A549 (cell line): ENCODE results near the gene CSTF1. TPM values are rescaled to one million over a fixed set of nuclear protein-coding genes. Genes with fewer than 3 reads are reported as not detected.

ENCODE experiments used
- ATAC-seq, 2 experiments: fragments of 200-7000 bp in 1 of 2; fragments of >200 bp in 1 of 2; cut with Nextera tagmentation in 1 of 2; cut with Tn5 transposase in 1 of 2; 3 replicates each; pipeline versions ENCODE4 v1.8.0 to v1.9.1; 2018 to 2020; ENCODE audit warnings: mild to moderate bottlenecking in 1 of 2, moderate library complexity in 1 of 2
- CTCF ChIA-PET: fragments of 300-600 bp; sonication (Branson Sonifier 250); formaldehyde crosslinking; extraction: SDS; loops from one replicate; lab custom pipeline; 2021; ENCODE audit warnings: antibody characterized with exemption, inconsistent platforms; lab: Yijun Ruan, JAX
- POLR2A ChIA-PET: fragments of 350-600 bp; formaldehyde crosslinking; extraction: SDS; loops from one replicate; lab custom pipeline; 2021; ENCODE audit warnings: antibody characterized with exemption, inconsistent platforms; lab: Yijun Ruan, JAX
- DNase-seq, 2 experiments: peaks; one replicate each; pipeline versions ENCODE4 v3.0.0 to v3.0.0-alpha.2; 2011 to 2016; ENCODE audit warnings: low read depth in 1 of 2, low spot score in 1 of 2
- FAIRE-seq: peaks from 2 replicates; lab custom pipeline; 2011; peaks lifted over from hg19 to GRCh38; lab: Jason Lieb, UNC
- H3K27ac ChIP-seq, 2 experiments: fragments of >200 bp; sonication (Bioruptor Twin); formaldehyde crosslinking; 3 replicates each; pipeline ENCODE4 v1.5.1; 2016 to 2017
- H3K4me1 ChIP-seq: fragments of >200 bp; sonication (Bioruptor Twin); formaldehyde crosslinking; 3 replicates; pipeline ENCODE4 v1.6.1; 2016
- H3K4me2 ChIP-seq: fragments of >200 bp; sonication (Bioruptor Twin); formaldehyde crosslinking; 3 replicates; pipeline ENCODE4 v1.6.1; 2016
- H3K4me3 ChIP-seq: fragments of >200 bp; sonication (Bioruptor Twin); formaldehyde crosslinking; 3 replicates; pipeline ENCODE4 v1.5.1; 2016
- H3K9me3 ChIP-seq: fragments of >200 bp; sonication (Bioruptor Twin); formaldehyde crosslinking; 3 replicates; pipeline ENCODE4 v1.6.1; 2016
- CBX8 ChIP-seq: fragments of 200-600 bp; sonication (generic); IDR thresholded peaks from 2 replicates; pipeline ENCODE4 v1.6.1; 2016
- CEBPB ChIP-seq, 2 experiments: fragments of >200 bp in 1 of 2; sonication (Bioruptor Twin) in 1 of 2; formaldehyde crosslinking in 1 of 2; IDR thresholded peaks; 2 replicates each; pipeline ENCODE4 v1.6.1; 2012 to 2016
- CHD2 ChIP-seq: fragments of 150-350 bp; IDR thresholded peaks from 2 replicates; pipeline ENCODE4 v1.6.1; 2014; ENCODE audit warnings: low read length; ENCODE audit not compliant: partially characterized antibody
- EHMT2 ChIP-seq: fragments of 200-600 bp; sonication (generic); IDR thresholded peaks from 2 replicates; pipeline ENCODE4 v1.6.1; 2016; ENCODE audit warnings: antibody characterized with exemption, low read depth, mild to moderate bottlenecking, moderate library complexity
- FOSB ChIP-seq: fragments of 250-450 bp; sonication (Bioruptor Pico); IDR thresholded peaks from 2 replicates; pipeline ENCODE4 v1.5.0; 2020; ENCODE audit warnings: mild to moderate bottlenecking, moderate library complexity
- FOSL2 ChIP-seq, 2 experiments: fragments of 450-650 bp in 1 of 2; fragments of >200 bp in 1 of 2; sonication (Bioruptor Twin) in 1 of 2; formaldehyde crosslinking; IDR thresholded peaks; 2 replicates each; pipeline versions ENCODE4 v1.5.0 to v1.6.1; 2016 to 2020; ENCODE audit warnings: mild to moderate bottlenecking in 1 of 2, moderate library complexity in 1 of 2
- FOXS1 ChIP-seq: fragments of 250-450 bp; sonication (Bioruptor Pico); IDR thresholded peaks from 2 replicates; pipeline ENCODE4 v1.5.0; 2020; ENCODE audit warnings: mild to moderate bottlenecking, moderate library complexity
- GATA3 ChIP-seq: IDR thresholded peaks from 2 replicates; pipeline ENCODE4 v1.6.1; 2012; ENCODE audit warnings: borderline replicate concordance
- HOXA7 ChIP-seq: fragments of 250-450 bp; sonication (Bioruptor Pico); IDR thresholded peaks from 2 replicates; pipeline ENCODE4 v1.5.0; 2020; ENCODE audit warnings: mild to moderate bottlenecking, moderate library complexity
- HOXB5 ChIP-seq: fragments of 250-450 bp; sonication (Bioruptor Pico); IDR thresholded peaks from 2 replicates; pipeline ENCODE4 v1.5.0; 2020; ENCODE audit warnings: mild to moderate bottlenecking, moderate library complexity
- JUN ChIP-seq, 2 experiments: fragments of >200 bp; sonication (Bioruptor Twin); formaldehyde crosslinking; IDR thresholded peaks; 2 replicates in 1 of 2; 3 replicates in 1 of 2; pipeline ENCODE4 v1.6.1; 2016 to 2017
- JUNB ChIP-seq: fragments of >200 bp; sonication (Bioruptor Twin); formaldehyde crosslinking; IDR thresholded peaks from 2 replicates; pipeline ENCODE4 v1.6.1; 2016
- MAFK ChIP-seq: fragments of 450-650 bp; IDR thresholded peaks from 2 replicates; pipeline ENCODE4 v1.6.1; 2014; ENCODE audit not compliant: partially characterized antibody
- MAZ ChIP-seq: fragments of 150-350 bp; IDR thresholded peaks from 2 replicates; pipeline ENCODE4 v1.6.1; 2014; ENCODE audit warnings: antibody characterized with exemption, low read depth, low read length, borderline replicate concordance
- POLR2AphosphoS2 ChIP-seq: conservative IDR thresholded peaks from 2 replicates; pipeline ENCODE4 v1.6.1; 2012; ENCODE audit warnings: low read length, improper control_type of control experiment, inconsistent platforms
- RARB ChIP-seq: fragments of 250-450 bp; sonication (Bioruptor Pico); IDR thresholded peaks from 2 replicates; pipeline ENCODE4 v1.8.0; 2021; ENCODE audit warnings: mild to moderate bottlenecking, moderate library complexity
- RCOR1 ChIP-seq: fragments of 150-350 bp; IDR thresholded peaks from 2 replicates; pipeline ENCODE4 v1.6.1; 2014; ENCODE audit warnings: antibody characterized with exemption, low read length, low read depth
- RNF2 ChIP-seq: fragments of 200-600 bp; sonication (generic); IDR thresholded peaks from 2 replicates; pipeline ENCODE4 v1.6.1; 2016; ENCODE audit warnings: low read depth, mild to moderate bottlenecking, antibody characterized with exemption, moderate library complexity, borderline replicate concordance
- SMC3 ChIP-seq: fragments of >200 bp; sonication (Bioruptor Twin); formaldehyde crosslinking; IDR thresholded peaks from 3 replicates; pipeline ENCODE4 v1.6.1; 2018; ENCODE audit warnings: inconsistent platforms
- TFCP2L1 ChIP-seq: fragments of 250-450 bp; sonication (Bioruptor Pico); IDR thresholded peaks from 2 replicates; pipeline ENCODE4 v1.5.0; 2021; ENCODE audit warnings: mild to moderate bottlenecking
- ZNF302 ChIP-seq: fragments of 250-450 bp; sonication (Bioruptor Pico); IDR thresholded peaks from 2 replicates; pipeline ENCODE4 v1.9.0; 2021; ENCODE audit warnings: inconsistent platforms, mild to moderate bottlenecking, moderate library complexity
- WGBS: methylation state at CpG from one replicate; pipeline ENCODE4 v1.1.6; 2017; ENCODE audit errors: missing lambda C conversion rate; 5-methylcytosine and 5-hydroxymethylcytosine counted together
- polyA plus RNA-seq, 4 experiments: library from polyadenylated mRNA; depleted of rRNA in 3 of 4; stranded (reverse); fragments of >200 nt; fragmentation: RNase III in 1 of 4; extraction: RNeasy Plus Mini Kit Qiagen cat#74134 plus additional on column Dnase treatment in 1 of 4; gene quantifications; 2 replicates in 3 of 4; 3 replicates in 1 of 4; pipeline ENCODE4 v1.2.3, GENCODE V29; 2011 to 2017
- TF ChIP-seq, protein P1 (sequence below): fragments of 250-450 bp; sonication (Bioruptor Pico); IDR thresholded peaks from 2 replicates; pipeline ENCODE4 v1.5.0; 2021; ENCODE audit warnings: mild to moderate bottlenecking, moderate library complexity, borderline replicate concordance
- TF ChIP-seq, protein P2 (sequence below): IDR thresholded peaks from 2 replicates; pipeline ENCODE4 v1.6.1; 2012

Gene CSTF1
- polyA plus RNA-seq, 2 of the 4 experiments (the other 2 are of a cell fraction) = 40.9 to 79.9 TPM

DNA sequence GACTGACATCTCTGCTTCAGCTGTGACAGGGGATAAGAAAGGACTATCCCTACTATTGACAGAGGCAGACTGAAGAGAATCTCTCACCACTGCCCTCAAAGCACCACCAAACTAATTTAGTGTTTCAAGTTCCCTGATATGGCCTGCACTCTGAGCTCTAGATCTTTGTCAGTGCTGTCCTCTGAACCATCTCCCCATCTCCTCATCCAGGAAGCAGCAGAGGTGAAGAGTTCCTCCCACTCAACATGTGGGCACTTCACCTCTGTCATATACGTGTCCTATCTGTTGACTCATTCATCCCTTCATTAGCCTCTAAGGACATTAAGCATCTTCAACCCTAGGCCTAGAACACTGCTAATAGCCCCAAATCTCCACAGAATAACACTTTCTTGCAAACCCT lies 19.6 kb upstream of the CSTF1 start:
- POLR2A ChIA-PET = no interaction called here
- no peak for DNase-seq
- FAIRE-seq = no peak
- H3K9me3 ChIP-seq = no peaks in the 10 kb centered on the region
- no peak overlapping the region for H3K4me2 ChIP-seq
- no peak for ATAC-seq
- peaks cover 11% of the 10 kb centered on the region for H3K4me1 ChIP-seq
- no peak overlapping the region for H3K27ac ChIP-seq
- TF ChIP-seq SMC3 (no peak), JUNB (no peak), FOXS1 (CRISPR knock-in tag) (no peak), RCOR1 (no peak), TFCP2L1 (CRISPR knock-in tag) (no peak), EHMT2 (no peak), RARB (CRISPR knock-in tag) (no peak)
- TF ChIP-seq, protein P1, sequence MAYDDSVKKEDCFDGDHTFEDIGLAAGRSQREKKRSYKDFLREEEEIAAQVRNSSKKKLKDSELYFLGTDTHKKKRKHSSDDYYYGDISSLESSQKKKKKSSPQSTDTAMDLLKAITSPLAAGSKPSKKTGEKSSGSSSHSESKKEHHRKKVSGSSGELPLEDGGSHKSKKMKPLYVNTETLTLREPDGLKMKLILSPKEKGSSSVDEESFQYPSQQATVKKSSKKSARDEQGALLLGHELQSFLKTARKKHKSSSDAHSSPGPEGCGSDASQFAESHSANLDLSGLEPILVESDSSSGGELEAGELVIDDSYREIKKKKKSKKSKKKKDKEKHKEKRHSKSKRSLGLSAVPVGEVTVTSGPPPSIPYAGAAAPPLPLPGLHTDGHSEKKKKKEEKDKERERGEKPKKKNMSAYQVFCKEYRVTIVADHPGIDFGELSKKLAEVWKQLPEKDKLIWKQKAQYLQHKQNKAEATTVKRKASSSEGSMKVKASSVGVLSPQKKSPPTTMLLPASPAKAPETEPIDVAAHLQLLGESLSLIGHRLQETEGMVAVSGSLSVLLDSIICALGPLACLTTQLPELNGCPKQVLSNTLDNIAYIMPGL (CRISPR knock-in tag) = no peak
- CTCF ChIA-PET = interaction anchor here (0.7 to 1.0 kb wide), 2 partner anchors 13 to 29 kb away, joined by 3 read pairs; no protein-coding TSS in a partner anchor
- 88% methylated on average over 1 of the region's 1 CpG for WGBS
- H3K4me3 ChIP-seq = no peak overlapping the region

DNA sequence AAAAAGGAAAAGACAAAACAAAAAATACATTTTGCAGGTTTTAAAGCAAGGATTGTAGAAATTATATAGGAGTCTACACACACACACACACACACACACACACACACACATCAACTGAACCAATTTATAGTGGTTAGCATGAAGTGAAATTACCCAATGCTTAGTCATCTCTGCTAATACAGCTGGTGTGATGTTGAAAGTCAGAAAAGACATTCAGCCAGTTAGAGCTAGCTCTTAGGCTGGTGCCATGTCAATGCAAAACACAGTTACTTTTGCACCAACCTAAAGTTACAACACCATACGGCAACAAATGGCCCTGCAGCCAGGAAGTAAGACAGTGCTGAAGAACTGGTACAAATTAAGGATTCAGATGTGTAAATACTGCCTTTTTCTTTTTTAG lies 18.5 kb upstream of the CSTF1 start:
- peaks cover 11% of the 10 kb centered on the region for H3K4me1 ChIP-seq
- ChIA-PET POLR2A (interaction anchor here (1.6 kb wide), 1 partner anchor 18 kb away, joined by 9 read pairs; the partner anchor contains the start of genes AURKA and CSTF1), CTCF (interaction anchor here (0.6 to 2.0 kb wide), 3 partner anchors 12 to 1033 kb away, joined by 3 to 8 read pairs (median 3); no protein-coding TSS in a partner anchor)
- peak overlapping the region; percentile 21; the same call in 2 of the 3 replicates for H3K4me2 ChIP-seq
- WGBS = 64% methylated on average over 1 of the region's 1 CpG
- ATAC-seq = peak; percentile 72 to 82
- no peaks in the 10 kb centered on the region for H3K9me3 ChIP-seq
- TF ChIP-seq ZNF302 (CRISPR knock-in tag) (no peak), FOSB (CRISPR knock-in tag) (no peak), MAZ (no peak), FOSL2 (IDR thresholded peaks at IDR 0.05) (no peak), FOSL2 (CRISPR knock-in tag; IDR thresholded peaks at IDR 0.05) (peak; percentile 85), MAFK (peak; percentile 8), JUN (IDR thresholded peaks at IDR 0.05) (no peak), CHD2 (no peak), CEBPB (IDR thresholded peaks at IDR 0.05) (peak; percentile 46 to 76; a peak in 3 of 4 replicates), TFCP2L1 (CRISPR knock-in tag) (no peak), JUNB (peak; percentile 20; the same call in 1 of the 2 replicates)
- FAIRE-seq = no peak
- H3K4me3 ChIP-seq = no peak overlapping the region
- peak in 1 of 2 experiments; percentile 72 for DNase-seq
- H3K27ac ChIP-seq = peak overlapping the region in 1 of 2 experiments; percentile 49; a peak in 1 of 6 replicates

DNA sequence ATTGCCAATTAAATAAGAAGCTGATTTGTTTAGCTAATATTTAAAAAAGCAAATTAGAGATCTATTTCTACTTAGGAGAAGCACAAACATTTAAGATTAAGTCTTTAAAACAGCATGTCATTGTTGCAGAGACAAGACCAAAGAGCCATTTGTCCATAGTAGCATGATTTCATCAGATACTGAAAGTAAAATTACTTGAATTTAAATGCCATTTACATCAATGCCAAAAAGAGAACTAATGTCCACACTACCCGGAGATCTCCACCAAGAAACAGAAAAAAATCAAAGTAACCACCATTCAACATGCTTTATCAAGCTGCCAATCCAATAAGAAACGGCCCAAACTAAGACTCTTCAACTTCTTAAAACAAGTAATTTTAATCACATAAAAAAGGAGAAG lies 16.1 kb upstream of the CSTF1 start:
- Histone ChIP-seq H3K4me1 (peaks cover 11% of the 10 kb centered on the region), H3K4me3 (no peak overlapping the region), H3K27ac (0 out of 6 replicates have a peak overlapping the region, but pooled peaks of 1 of the 2 experiments have one; percentile 1), H3K9me3 (no peaks in the 10 kb centered on the region), H3K4me2 (no peak overlapping the region)
- no peak for ATAC-seq
- ChIA-PET CTCF (interaction anchor here (1.7 kb wide), 1 partner anchor 8 kb away, joined by 5 read pairs; no protein-coding TSS in a partner anchor), POLR2A (interaction anchor here (1.6 kb wide), 1 partner anchor 16 kb away, joined by 5 read pairs; the partner anchor contains the start of genes AURKA and CSTF1)
- no peak for FAIRE-seq
- no peak for TF ChIP-seq SMC3
- no peak for TF ChIP-seq CBX8
- no peak for TF ChIP-seq TFCP2L1 (CRISPR knock-in tag)
- no peak for TF ChIP-seq GATA3
- TF ChIP-seq FOXS1 (CRISPR knock-in tag) = no peak
- no peak for TF ChIP-seq POLR2AphosphoS2
- TF ChIP-seq HOXA7 (CRISPR knock-in tag) = no peak
- TF ChIP-seq, protein P2, sequence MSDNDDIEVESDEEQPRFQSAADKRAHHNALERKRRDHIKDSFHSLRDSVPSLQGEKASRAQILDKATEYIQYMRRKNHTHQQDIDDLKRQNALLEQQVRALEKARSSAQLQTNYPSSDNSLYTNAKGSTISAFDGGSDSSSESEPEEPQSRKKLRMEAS = no peak
- no peak for TF ChIP-seq HOXB5
- TF ChIP-seq RNF2 = no peak
- WGBS = 82% methylated on average over 2 of the region's 2 CpGs
- DNase-seq = no peak
